Measurements from ENCODE around the gene TPO. TPM values are rescaled to one million over a fixed set of nuclear protein-coding genes. Genes with fewer than 3 reads are reported as not detected.

The TPO gene
- total and polyA plus RNA-seq, 11 donors = 3.0 to 13.8 (median 8.4) TPM

DNA sequence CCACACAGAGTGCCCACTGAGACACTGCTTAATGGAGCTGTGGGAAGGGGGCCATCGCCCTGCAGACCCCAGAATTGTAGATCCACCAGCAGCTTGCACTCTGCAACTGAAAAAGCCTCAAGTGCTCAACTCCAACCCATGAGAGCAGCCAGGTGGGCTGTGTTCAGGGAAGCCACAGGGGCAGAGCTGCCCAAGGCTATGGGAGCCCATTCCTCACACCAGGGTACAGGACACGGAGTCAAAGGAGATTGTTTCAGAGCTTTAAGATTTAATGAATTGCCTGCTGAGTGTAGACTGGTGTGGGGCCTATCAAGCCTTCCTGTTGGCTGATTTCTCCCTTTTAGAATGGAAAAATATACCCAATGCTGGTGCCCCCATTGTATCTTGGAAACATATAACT lies 17.2 kb downstream of the TPO start:
- peaks cover 0 to 4% (median 0%) of the 10 kb centered on the region in 9 donors for H3K27me3 ChIP-seq
- H3K9me3 ChIP-seq = no peaks in the 10 kb centered on the region
- H3K36me3 ChIP-seq = peaks cover 0 to 4% (median 0%) of the 10 kb centered on the region in 9 donors
- intact Hi-C loops (cut with DNase I) = no loop called here
- 73 to 91% (median 79%) methylated on average over 2 of the region's 2 CpGs for WGBS, 4 donors
- no peak for TF ChIP-seq POLR2A (IDR thresholded peaks at IDR 0.05)
- TF ChIP-seq, protein P1, sequence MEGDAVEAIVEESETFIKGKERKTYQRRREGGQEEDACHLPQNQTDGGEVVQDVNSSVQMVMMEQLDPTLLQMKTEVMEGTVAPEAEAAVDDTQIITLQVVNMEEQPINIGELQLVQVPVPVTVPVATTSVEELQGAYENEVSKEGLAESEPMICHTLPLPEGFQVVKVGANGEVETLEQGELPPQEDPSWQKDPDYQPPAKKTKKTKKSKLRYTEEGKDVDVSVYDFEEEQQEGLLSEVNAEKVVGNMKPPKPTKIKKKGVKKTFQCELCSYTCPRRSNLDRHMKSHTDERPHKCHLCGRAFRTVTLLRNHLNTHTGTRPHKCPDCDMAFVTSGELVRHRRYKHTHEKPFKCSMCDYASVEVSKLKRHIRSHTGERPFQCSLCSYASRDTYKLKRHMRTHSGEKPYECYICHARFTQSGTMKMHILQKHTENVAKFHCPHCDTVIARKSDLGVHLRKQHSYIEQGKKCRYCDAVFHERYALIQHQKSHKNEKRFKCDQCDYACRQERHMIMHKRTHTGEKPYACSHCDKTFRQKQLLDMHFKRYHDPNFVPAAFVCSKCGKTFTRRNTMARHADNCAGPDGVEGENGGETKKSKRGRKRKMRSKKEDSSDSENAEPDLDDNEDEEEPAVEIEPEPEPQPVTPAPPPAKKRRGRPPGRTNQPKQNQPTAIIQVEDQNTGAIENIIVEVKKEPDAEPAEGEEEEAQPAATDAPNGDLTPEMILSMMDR (IDR thresholded peaks at IDR 0.05) = no peak
- H3K4me3 ChIP-seq = no peak overlapping the region
- no peaks in the 10 kb centered on the region for H3K4me1 ChIP-seq
- no peak overlapping the region for H3K27ac ChIP-seq
- ATAC-seq (no peak), DNase-seq (no peak)

DNA sequence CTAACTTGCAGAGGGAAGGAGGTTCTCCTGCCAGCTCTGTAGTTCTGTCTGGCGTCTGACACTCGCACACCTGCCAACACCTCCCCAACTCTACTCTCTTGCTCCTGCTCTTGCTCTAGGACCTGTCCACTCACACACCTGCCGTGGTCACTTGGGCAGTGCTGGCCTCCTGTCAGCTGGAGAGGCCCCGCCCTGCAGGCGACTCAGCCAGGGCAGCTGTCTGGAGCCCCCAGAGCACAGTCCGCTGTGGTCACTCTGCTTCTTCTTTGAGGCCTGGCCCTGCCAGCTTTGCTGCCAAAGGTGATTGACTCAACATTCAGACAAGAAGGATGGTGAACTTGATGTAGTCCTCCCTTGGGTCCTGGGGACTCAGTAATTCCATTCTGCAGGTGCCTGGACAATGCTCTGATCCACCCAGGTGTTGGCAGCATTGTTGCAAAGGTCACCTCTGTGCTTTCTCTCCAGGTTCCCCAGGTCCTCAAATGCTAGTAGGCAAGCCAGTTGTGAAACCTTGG lies 18.7 kb downstream of the TPO start:
- ATAC-seq (peak in 1 of 4 donors; percentile 21), DNase-seq (no peak)
- Histone ChIP-seq H3K4me1 (no peaks in the 10 kb centered on the region), H3K4me3 (no peak overlapping the region), H3K9me3 (no peaks in the 10 kb centered on the region), H3K36me3 (peaks cover 0 to 7% (median 0%) of the 10 kb centered on the region in 9 donors), H3K27me3 (peaks cover 0 to 3% (median 0%) of the 10 kb centered on the region in 9 donors), H3K27ac (no peak overlapping the region)
- 74 to 83% (median 81%) methylated on average over 6 of the region's 6 CpGs for WGBS, 4 donors
- intact Hi-C loops (cut with DNase I) = no loop called here
- TF ChIP-seq, protein P1 (IDR thresholded peaks at IDR 0.05) = no peak

GRCh38 chr2:1432726-1433125 lies 19.5 kb downstream of the TPO start:
- DNase-seq = no peak
- Histone ChIP-seq H3K9me3 (no peaks in the 10 kb centered on the region), H3K27me3 (no peaks in the 10 kb centered on the region), H3K36me3 (peaks cover 0 to 7% (median 0%) of the 10 kb centered on the region in 9 donors), H3K4me3 (no peak overlapping the region), H3K27ac (no peak overlapping the region), H3K4me1 (no peaks in the 10 kb centered on the region)
- TF ChIP-seq, protein P1 (IDR thresholded peaks at IDR 0.05) = no peak
- TF ChIP-seq POLR2A (IDR thresholded peaks at IDR 0.05) = no peak
- WGBS, 4 donors = 88 to 100% (median 94%) methylated on average over 2 of the region's 2 CpGs
- no peak for ATAC-seq
- intact Hi-C loops (cut with DNase I) = no loop called here

DNA sequence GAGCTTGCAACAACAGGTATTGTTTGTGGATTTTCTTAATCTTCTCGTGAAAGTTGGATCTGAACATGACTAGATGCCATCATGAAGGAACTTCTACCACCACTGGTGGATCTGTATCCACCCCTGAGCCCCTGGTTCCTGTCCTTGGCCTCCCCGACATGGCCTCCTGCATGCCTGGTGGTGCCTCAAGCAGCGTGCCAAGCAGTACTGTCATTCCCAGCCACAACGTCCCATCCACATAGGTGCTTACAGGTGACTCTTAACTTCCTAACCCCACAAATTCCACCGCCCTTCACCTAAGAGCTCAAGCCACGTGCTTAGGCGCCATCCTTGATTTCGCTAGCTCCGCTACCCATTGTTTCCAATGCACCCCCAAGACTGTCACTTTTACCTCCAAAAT lies 23.1 kb downstream of the TPO start:
- no peak for DNase-seq
- WGBS, 4 donors = 93 to 94% (median 93%) methylated on average over 9 of the region's 9 CpGs
- H3K27ac ChIP-seq = no peak overlapping the region
- H3K36me3 ChIP-seq = peaks cover 0 to 7% (median 0%) of the 10 kb centered on the region in 9 donors
- no peak overlapping the region for H3K4me3 ChIP-seq
- TF ChIP-seq, protein P1 (IDR thresholded peaks at IDR 0.05) = no peak
- TF ChIP-seq POLR2A (IDR thresholded peaks at IDR 0.05) = no peak
- intact Hi-C loops (cut with DNase I) = no loop called here
- no peaks in the 10 kb centered on the region for H3K9me3 ChIP-seq
- ATAC-seq = no peak
- H3K4me1 ChIP-seq = no peaks in the 10 kb centered on the region
- H3K27me3 ChIP-seq = no peaks in the 10 kb centered on the region
